H54 (cell line): ENCODE results near the gene FSTL4.
A peak's percentile ranks its signal among the peaks of the same experiment; 100 is the strongest.

Experiments
- DNase-seq: peaks from one replicate; pipeline ENCODE4 v3.0.0; 2011; ENCODE audit warnings: low spot score, mixed read lengths; ENCODE audit not compliant: insufficient read length
- FAIRE-seq: peaks from 3 replicates; lab custom pipeline; 2011; peaks lifted over from hg19 to GRCh38; lab: Jason Lieb, UNC
- POLR2A ChIP-seq: IDR thresholded peaks from 2 replicates; pipeline ENCODE4 v1.6.1; 2011; ENCODE audit warnings: low read depth, mild to moderate bottlenecking, low read length

The FSTL4 gene

DNA sequence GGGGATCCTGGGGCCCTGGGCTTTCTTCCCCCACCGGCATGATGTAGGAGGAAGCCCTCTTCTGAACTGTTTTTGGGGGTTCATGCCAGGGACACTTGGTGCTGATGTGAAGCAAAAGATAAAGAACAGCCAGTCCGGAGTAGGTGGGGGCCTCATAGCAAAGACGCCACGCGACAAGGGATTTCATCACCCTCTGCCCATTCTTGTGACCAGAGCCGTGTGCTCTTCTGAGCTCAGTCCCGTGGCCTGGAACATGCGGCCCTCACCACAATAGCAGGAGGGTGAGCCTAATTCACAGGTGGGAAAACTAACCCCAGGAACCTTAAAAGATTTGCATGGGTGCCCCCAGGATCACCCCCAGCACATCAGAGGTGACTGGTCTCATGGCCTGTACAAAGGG lies 334.6 kb downstream of the FSTL4 start:
- DNase-seq = no peak
- no peak for TF ChIP-seq POLR2A
- FAIRE-seq = no peak

DNA sequence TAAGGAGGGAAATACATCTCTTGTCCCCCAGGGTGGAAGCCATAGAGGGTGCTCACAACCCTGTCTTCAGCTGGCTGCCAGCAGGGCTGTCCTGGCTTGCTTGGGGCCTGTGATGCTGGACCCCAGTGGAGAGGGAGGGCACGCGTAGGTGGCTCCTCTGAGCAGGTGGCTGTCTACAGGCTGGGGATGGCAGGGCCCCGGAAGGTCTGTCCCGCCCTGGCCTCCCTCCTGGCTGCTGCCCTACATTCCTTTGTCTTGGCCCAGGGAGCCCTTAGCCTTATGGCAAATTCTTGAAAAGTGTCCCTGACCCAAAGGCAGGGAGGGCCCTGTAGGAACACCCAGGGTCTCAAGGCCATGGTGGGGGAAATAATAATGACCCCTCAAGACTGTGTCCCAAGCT lies 336.2 kb downstream of the FSTL4 start:
- DNase-seq (no peak), FAIRE-seq (no peak)
- TF ChIP-seq POLR2A = no peak

GRCh38 chr5:133275631-133276030 lies 336.7 kb downstream of the FSTL4 start:
- FAIRE-seq (no peak), DNase-seq (no peak)
- TF ChIP-seq POLR2A = no peak

DNA sequence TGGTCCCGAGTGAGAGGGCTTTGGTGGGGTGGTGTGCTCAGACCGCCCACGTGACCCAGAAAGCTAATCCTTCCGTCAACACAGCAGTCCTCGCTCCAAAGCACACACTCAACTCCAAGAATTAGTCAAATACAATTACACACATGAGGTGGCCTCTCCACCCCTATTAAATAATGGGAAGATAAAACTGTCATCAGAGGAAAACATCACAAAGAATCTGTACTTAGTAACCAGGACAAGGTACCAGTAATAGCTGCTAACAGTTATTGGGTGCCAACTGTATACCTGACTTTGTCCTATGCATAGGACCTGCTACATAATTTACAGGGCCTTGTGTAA lies 337.8 kb downstream of the FSTL4 start:
- DNase-seq = no peak
- no peak for TF ChIP-seq POLR2A

DNA sequence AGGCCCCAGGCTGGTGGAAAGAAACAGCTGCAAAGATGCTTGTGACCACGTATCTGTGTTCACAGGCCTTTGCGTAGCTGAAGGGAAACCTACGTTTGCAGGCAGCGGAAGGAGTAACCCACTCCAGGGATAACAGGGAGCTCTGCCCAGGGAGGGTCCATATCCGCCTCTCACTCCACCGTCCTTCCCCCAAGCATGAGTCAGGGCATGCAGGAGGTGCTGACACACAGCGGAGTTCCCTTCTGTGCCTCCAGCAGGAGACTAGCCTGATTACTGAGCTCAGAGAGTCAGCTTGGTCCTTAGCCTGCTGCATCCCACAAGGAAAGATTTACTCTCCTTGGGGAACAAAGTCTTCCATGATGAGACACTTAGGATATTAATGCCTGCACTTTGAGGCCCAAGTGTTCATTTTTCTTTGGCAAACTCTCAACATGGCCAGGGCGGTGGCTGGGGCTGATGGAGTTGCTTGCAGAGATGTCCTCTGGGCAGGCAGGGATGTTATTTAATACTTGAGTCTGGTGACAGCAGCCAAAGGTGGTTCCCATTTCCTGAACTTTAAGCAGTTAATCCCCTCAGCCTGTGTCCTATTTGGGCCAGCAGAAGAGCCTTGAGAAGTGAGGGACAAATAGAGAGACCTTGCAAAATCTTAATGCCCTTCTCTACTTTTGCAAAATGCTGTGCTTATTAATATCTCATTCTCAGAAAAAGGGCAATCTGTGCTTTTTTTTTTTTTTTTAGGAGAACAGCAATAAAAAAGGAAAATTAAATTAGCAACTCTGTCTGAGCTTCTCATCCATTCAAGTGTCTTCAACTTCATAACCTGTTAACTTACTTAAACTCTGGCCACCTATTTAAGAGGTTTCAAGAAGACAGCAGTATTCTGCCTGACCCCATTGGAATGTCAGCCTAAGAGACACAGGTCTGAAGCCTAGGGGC lies 338.4 kb downstream of the FSTL4 start:
- no peak for TF ChIP-seq POLR2A
- FAIRE-seq (no peak), DNase-seq (peak; percentile 51)

More for the DNA sequence above, 337.8 kb downstream of the FSTL4 start:
- no peak for FAIRE-seq

DNA sequence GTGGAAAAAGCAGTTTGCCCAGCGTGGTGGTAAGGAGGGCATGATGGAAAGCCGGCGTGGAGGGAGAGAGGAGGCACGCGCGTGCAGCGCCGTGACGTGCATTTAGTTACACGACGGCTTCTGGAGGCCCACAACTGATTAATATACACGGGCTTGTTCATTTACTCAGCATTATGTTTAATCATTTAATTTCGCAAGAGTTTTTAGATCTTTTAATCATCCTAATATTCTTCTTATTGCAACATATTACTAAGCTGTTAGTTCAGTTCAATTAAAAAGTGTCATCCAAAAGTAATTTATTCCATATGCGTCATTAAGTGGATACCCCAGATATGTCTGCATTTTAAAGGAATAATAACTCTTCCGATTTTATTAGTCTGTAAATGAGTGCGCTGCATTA lies 340.0 kb downstream of the FSTL4 start:
- no peak for TF ChIP-seq POLR2A
- FAIRE-seq (no peak), DNase-seq (no peak)

GRCh38 chr5:133271606-133272005 lies 340.7 kb downstream of the FSTL4 start:
- no peak for TF ChIP-seq POLR2A
- DNase-seq = no peak
- no peak for FAIRE-seq

- TF ChIP-seq POLR2A = no peak
- FAIRE-seq (no peak), DNase-seq (no peak)
Observed at GRCh38 chr5:133269691-133270090, 342.6 kb downstream of the FSTL4 start.

DNA sequence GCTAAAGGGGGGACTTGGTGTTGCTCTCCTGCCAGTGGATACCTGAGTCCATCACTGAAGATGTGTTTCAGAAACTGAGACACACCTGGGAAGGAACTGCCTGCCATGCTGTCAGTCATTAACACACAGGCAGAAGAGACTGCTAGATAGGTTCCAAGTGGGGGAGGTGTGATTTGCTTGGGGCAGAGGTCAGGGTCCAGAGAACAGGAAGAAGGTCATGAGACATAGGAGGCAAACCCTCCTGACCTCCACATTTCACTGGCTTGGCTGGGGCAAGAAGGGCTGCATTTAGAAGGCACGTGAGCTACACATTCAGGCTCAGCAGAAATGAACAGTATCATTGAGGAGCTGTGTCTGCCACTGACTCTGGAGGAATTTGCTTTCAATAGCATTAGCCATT lies 344.7 kb downstream of the FSTL4 start:
- DNase-seq = no peak
- no peak for TF ChIP-seq POLR2A
- FAIRE-seq = no peak

DNA sequence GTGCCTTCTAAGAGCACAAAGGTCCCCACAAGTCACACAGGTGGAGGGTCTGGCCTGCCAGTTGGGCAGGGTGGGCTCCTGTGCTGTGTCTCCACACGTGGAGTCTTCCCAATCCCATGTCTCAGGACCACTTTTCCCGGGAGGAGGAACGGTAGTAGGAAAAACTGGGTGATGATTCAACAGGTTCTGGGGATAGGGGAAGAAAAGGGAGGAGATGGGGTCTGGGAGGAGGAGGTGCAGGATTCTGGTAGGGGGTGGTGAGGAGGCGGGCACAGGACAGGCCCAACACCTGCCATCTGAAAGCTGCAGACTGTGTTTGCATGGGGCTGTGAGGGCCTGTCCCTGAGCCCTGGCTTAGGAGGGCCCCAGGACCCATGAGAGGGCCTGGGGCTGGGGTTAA lies 345.4 kb downstream of the FSTL4 start:
- no peak for DNase-seq
- no peak for TF ChIP-seq POLR2A
- FAIRE-seq = no peak

DNA sequence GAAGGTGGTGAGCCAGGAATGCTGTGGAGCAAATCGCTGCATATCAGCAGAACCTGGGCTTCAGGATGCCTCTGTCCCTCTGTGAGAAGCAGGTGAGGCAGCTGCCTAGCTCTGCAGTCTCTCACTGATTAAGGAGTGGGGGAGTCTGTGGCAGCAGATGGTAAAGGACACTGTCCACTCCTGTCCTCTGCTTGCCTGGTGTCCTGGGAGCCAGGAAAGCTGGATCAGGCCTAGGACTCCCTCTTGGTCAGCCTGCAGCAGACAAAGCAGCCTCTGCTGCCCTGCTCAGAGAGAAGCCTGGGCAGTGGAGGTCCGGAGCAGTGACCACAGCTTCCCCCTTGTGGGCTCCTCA lies 345.8 kb downstream of the FSTL4 start:
- TF ChIP-seq POLR2A = no peak
- FAIRE-seq = no peak
- DNase-seq = no peak

GRCh38 chr5:133265720-133266526 lies 346.4 kb downstream of the FSTL4 start:
- TF ChIP-seq POLR2A = no peak
- no peak for DNase-seq
- no peak for FAIRE-seq

DNA sequence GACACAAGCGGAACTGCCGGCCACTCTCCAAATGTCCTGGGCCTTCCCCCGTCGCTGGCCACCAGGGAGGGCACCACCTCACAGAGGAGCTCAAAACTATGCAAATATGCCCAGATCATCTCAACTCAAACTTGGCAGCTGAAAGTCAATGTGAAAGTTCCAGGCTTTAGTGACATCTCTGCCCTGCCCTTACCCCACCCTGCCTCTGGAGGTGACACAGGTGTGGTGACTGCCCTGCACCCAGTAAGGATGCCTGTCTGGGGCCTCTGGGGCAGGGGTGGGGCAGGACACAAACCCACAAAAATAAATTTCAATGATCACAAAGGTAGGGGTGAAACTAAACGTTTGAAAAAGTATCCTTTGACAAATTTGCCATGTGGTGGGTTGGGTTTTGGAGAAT lies 347.1 kb downstream of the FSTL4 start:
- no peak for TF ChIP-seq POLR2A
- FAIRE-seq = no peak
- no peak for DNase-seq

GRCh38 chr5:133262690-133263089 lies 349.7 kb downstream of the FSTL4 start:
- no peak for FAIRE-seq
- no peak for TF ChIP-seq POLR2A
- DNase-seq = no peak
